Measurements from ENCODE around the gene MKLN1. TPM values are rescaled to one million over a fixed set of nuclear protein-coding genes. Genes with fewer than 3 reads are reported as not detected.
A peak's percentile ranks its signal among the peaks of the same experiment; 100 is the strongest.

The MKLN1 gene
- total RNA-seq, 4 donors from 2014 or later = 37.9 to 55.2 (median 41.3) TPM

- Histone ChIP-seq H3K27me3 (no peaks in the 10 kb centered on the region), H3K27ac (replicated peaks in 1 of 4) (peak overlapping the region; percentile 31 to 60 (median 48)), H3K36me3 (no peaks in the 10 kb centered on the region), H3K4me1 (peaks cover 14 to 44% (median 24%) of the 10 kb centered on the region in 4 donors), H3K9me3 (no peaks in the 10 kb centered on the region), H3K4me3 (no peak overlapping the region)
- WGBS = 52% methylated on average over 7 of the region's 7 CpGs
- no peak for DNase-seq (ENCODE audit: extremely low spot score)
- TF ChIP-seq POLR2A (IDR thresholded peaks at IDR 0.05; ENCODE audit: low read depth) (no peak), POLR2AphosphoS5 (IDR thresholded peaks at IDR 0.05) (peak in 1 of 2 donors; percentile 7)
- intact Hi-C loops (cut with DNase I) = no loop called here
Measured at GRCh38 chr7:131521651-131522163, 194.0 kb downstream of the MKLN1 start.

GRCh38 chr7:131522325-131522930 lies 194.8 kb downstream of the MKLN1 start:
- Histone ChIP-seq H3K36me3 (no peaks in the 10 kb centered on the region), H3K27me3 (no peaks in the 10 kb centered on the region), H3K4me1 (peaks cover 14 to 44% (median 24%) of the 10 kb centered on the region in 4 donors), H3K9me3 (no peaks in the 10 kb centered on the region), H3K27ac (replicated peaks in 1 of 4) (peak overlapping the region; percentile 31 to 60 (median 48)), H3K4me3 (no peak overlapping the region)
- DNase-seq (ENCODE audit: extremely low spot score) = no peak
- intact Hi-C loops (cut with DNase I) = no loop called here
- TF ChIP-seq POLR2AphosphoS5 (IDR thresholded peaks at IDR 0.05) = no peak
- no peak for TF ChIP-seq CTCF (IDR thresholded peaks at IDR 0.05)
- no peak for TF ChIP-seq EP300 (IDR thresholded peaks at IDR 0.05)
- WGBS = 80% methylated on average over 11 of the region's 11 CpGs

- TF ChIP-seq CTCF (IDR thresholded peaks at IDR 0.05) (no peak), EP300 (IDR thresholded peaks at IDR 0.05) (no peak), POLR2AphosphoS5 (IDR thresholded peaks at IDR 0.05) (no peak), POLR2A (IDR thresholded peaks at IDR 0.05; ENCODE audit: low read depth) (no peak)
- no peak for DNase-seq (ENCODE audit: extremely low spot score)
- WGBS = 77% methylated on average over 1 of the region's 2 CpGs
- H3K27ac ChIP-seq (replicated peaks in 1 of 4) = peak overlapping the region in 1 of 4 donors; percentile 31
- no peaks in the 10 kb centered on the region for H3K27me3 ChIP-seq
- H3K4me3 ChIP-seq = no peak overlapping the region
- no peaks in the 10 kb centered on the region for H3K9me3 ChIP-seq
- intact Hi-C loops (cut with DNase I) = no loop called here
- no peaks in the 10 kb centered on the region for H3K36me3 ChIP-seq
- H3K4me1 ChIP-seq = peaks cover 14 to 38% (median 24%) of the 10 kb centered on the region in 4 donors
Measured at GRCh38 chr7:131524115-131524514, 196.4 kb downstream of the MKLN1 start.

GRCh38 chr7:131524703-131525102 lies 197.0 kb downstream of the MKLN1 start:
- intact Hi-C loops (cut with DNase I) = no loop called here
- no peak for DNase-seq (ENCODE audit: extremely low spot score)
- H3K27ac ChIP-seq (replicated peaks in 1 of 4) = no peak overlapping the region
- no peaks in the 10 kb centered on the region for H3K36me3 ChIP-seq
- no peak overlapping the region for H3K4me3 ChIP-seq
- H3K27me3 ChIP-seq = no peaks in the 10 kb centered on the region
- no peaks in the 10 kb centered on the region for H3K9me3 ChIP-seq
- peaks cover 10 to 38% (median 21%) of the 10 kb centered on the region in 4 donors for H3K4me1 ChIP-seq
- TF ChIP-seq POLR2A (IDR thresholded peaks at IDR 0.05; ENCODE audit: low read depth) = no peak
- no peak for TF ChIP-seq EP300 (IDR thresholded peaks at IDR 0.05)

- no peak overlapping the region for H3K27ac ChIP-seq (replicated peaks in 1 of 4)
- no peaks in the 10 kb centered on the region for H3K36me3 ChIP-seq
- no peaks in the 10 kb centered on the region for H3K9me3 ChIP-seq
- intact Hi-C loops (cut with DNase I) = no loop called here
- DNase-seq (ENCODE audit: extremely low spot score) = no peak
- TF ChIP-seq POLR2AphosphoS5 (IDR thresholded peaks at IDR 0.05) (no peak), EP300 (IDR thresholded peaks at IDR 0.05) (no peak), CTCF (IDR thresholded peaks at IDR 0.05) (no peak), POLR2A (IDR thresholded peaks at IDR 0.05; ENCODE audit: low read depth) (no peak)
- WGBS = 82% methylated on average over 2 of the region's 2 CpGs
- no peak overlapping the region for H3K4me3 ChIP-seq
- H3K4me1 ChIP-seq = peaks cover 10 to 35% (median 20%) of the 10 kb centered on the region in 4 donors
- H3K27me3 ChIP-seq = no peaks in the 10 kb centered on the region
Measured at GRCh38 chr7:131525820-131526219, 198.1 kb downstream of the MKLN1 start.

Measured in esophagus muscularis mucosa (tissue), 4 donors.